SK-N-DZ (cell line): ENCODE measurements around the gene LPAR5.

Experiments used
- small RNA-seq, 2 experiments: library from RNA; depleted of rRNA; stranded (forward); fragments of <200 nt; gene quantifications; one replicate each; pipeline ENCODE3, GENCODE V24; 2014

The LPAR5 gene

Small RNA genes lying within 50 kb of the gene (small RNA-seq; reads per million reads assigned to genes)
- 128 to 200 reads per million in 2 experiments for gene SCARNA11
